GM12892 (cell line): ENCODE data around the gene ASIC4.

ENCODE experiments used
- POLR2A ChIP-seq: IDR thresholded peaks from 2 replicates; pipeline ENCODE4 v1.6.1; 2011; ENCODE audit warnings: low read depth, low read length, control low read depth
- POLR2AphosphoS5 ChIP-seq: IDR thresholded peaks from 2 replicates; pipeline ENCODE4 v1.6.1; 2011; ENCODE audit warnings: low read depth, low read length, control low read depth
- TAF1 ChIP-seq: IDR thresholded peaks from 2 replicates; pipeline ENCODE4 v1.6.1; 2011; ENCODE audit warnings: low read depth, mild to moderate bottlenecking, control low read depth, low read length, borderline replicate concordance

DNA sequence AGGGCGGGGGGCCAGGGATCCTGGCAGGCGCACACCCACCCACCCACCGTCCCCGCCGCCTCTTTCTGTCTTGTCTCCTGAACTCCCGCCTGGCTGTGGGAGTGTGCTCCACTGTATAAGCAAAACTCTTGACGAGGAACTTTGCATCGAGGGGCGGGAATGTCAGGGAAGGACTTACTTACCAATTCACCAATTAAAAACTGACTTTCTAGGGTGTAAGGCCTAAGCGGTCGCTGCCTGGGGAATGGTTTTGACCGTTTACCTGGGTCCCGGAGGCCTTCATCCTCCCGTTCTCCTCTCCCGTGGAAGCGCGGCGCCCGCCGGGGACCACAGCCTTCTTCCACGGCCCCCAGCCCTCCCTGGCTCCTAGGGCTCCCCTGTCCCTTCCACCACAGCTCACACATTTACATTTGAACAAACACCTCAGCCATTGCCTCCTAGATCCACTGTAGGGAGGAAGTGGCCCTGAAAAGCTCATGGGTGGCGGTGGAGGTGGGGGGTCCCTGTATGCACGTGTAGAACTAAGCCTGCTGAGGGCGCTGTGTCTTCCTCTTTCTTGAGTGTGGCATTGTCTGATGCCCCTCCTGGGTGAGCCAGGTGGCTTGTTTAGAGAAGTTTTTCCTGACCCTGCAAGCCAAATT is 8.9 kb downstream of the ASIC4 start:
- TF ChIP-seq POLR2A = no peak
- no peak for TF ChIP-seq POLR2AphosphoS5
- TF ChIP-seq TAF1 = no peak
